HepG2 (cell line): ENCODE results near the gene CDC14B. TPM values are rescaled to one million over a fixed set of nuclear protein-coding genes. Genes with fewer than 3 reads are reported as not detected.
A peak's percentile ranks its signal among the peaks of the same experiment; 100 is the strongest.

ENCODE experiments used
- CEBPB ChIP-seq: IDR thresholded peaks from 2 replicates; pipeline ENCODE4 v1.6.1; 2011; ENCODE audit warnings: low read depth, low read length, improper control_type of control experiment, borderline replicate concordance
- CHD2 ChIP-seq: IDR thresholded peaks from 2 replicates; pipeline ENCODE4 v1.6.1; 2011; ENCODE audit warnings: low read depth, low read length, improper control_type of control experiment
- ELF1 ChIP-seq: sonication (generic); formaldehyde crosslinking; IDR thresholded peaks from 2 replicates; pipeline ENCODE4 v1.4.0; 2020; ENCODE audit warnings: missing genetic modification reagents
- GABPA ChIP-seq, 2 experiments: IDR thresholded peaks; 2 replicates each; pipeline ENCODE4 v1.6.1; 2011 to 2016; ENCODE audit warnings: low read depth in 2 of 2, low read length in 1 of 2, missing biosample characterization in 1 of 2, missing genetic modification characterization in 1 of 2
- GATA4 ChIP-seq: sonication (generic); IDR thresholded peaks from 2 replicates; pipeline ENCODE4 v1.6.1; 2016; ENCODE audit warnings: antibody characterized with exemption, low read depth, borderline replicate concordance
- HNF1B ChIP-seq: sonication (generic); formaldehyde crosslinking; IDR thresholded peaks from 2 replicates; pipeline ENCODE4 v1.5.1; 2020; ENCODE audit warnings: mild to moderate bottlenecking, moderate library complexity, missing genetic modification reagents
- HNF4G ChIP-seq, 2 experiments: sonication (generic) in 1 of 2; formaldehyde crosslinking in 1 of 2; IDR thresholded peaks; 2 replicates each; pipeline versions ENCODE4 v1.4.0 to v1.6.1; 2011 to 2020; ENCODE audit warnings: borderline replicate concordance in 2 of 2, low read depth in 2 of 2, mild to moderate bottlenecking in 2 of 2, low read length in 1 of 2, missing genetic modification reagents in 1 of 2, moderate library complexity in 1 of 2
- KDM6A ChIP-seq: IDR thresholded peaks from 2 replicates; pipeline ENCODE4 v1.6.1; 2016; ENCODE audit warnings: low read depth
- KLF13 ChIP-seq: sonication (generic); formaldehyde crosslinking; IDR thresholded peaks from 2 replicates; pipeline ENCODE4 v1.4.0; 2020; ENCODE audit warnings: mild to moderate bottlenecking, missing genetic modification reagents
- NAIF1 ChIP-seq: sonication (generic); formaldehyde crosslinking; IDR thresholded peaks from 2 replicates; pipeline ENCODE4 v1.5.0; 2020; ENCODE audit warnings: mild to moderate bottlenecking, missing genetic modification reagents, borderline replicate concordance
- NCOA1 ChIP-seq: sonication (generic); formaldehyde crosslinking; IDR thresholded peaks from 2 replicates; pipeline ENCODE4 v1.9.0; 2021; ENCODE audit warnings: missing genetic modification reagents
- NFIB ChIP-seq: sonication (generic); formaldehyde crosslinking; IDR thresholded peaks from 2 replicates; pipeline ENCODE4 v1.9.0; 2021; ENCODE audit warnings: missing genetic modification reagents, mild to moderate bottlenecking, borderline replicate concordance
- PAX8 ChIP-seq: sonication (generic); formaldehyde crosslinking; IDR thresholded peaks from 2 replicates; pipeline ENCODE4 v1.8.0; 2022; ENCODE audit warnings: mild to moderate bottlenecking, missing genetic modification reagents, borderline replicate concordance
- SMARCE1 ChIP-seq: fragments of 450-650 bp; IDR thresholded peaks from 2 replicates; pipeline ENCODE4 v1.6.1; 2017; ENCODE audit warnings: borderline replicate concordance
- TAF1 ChIP-seq: sonication (generic); formaldehyde crosslinking; IDR thresholded peaks from 2 replicates; pipeline ENCODE4 v1.4.0; 2020; ENCODE audit warnings: missing genetic modification reagents
- THYN1 ChIP-seq: sonication (generic); formaldehyde crosslinking; IDR thresholded peaks from 2 replicates; pipeline ENCODE4 v1.8.1; 2023; ENCODE audit warnings: low read depth, mild to moderate bottlenecking, moderate library complexity, missing genetic modification reagents, borderline replicate concordance
- ZNF12 ChIP-seq: sonication (generic); formaldehyde crosslinking; IDR thresholded peaks from 2 replicates; pipeline ENCODE4 v1.5.0; 2020; ENCODE audit warnings: missing genetic modification reagents
- ZNF484 ChIP-seq: sonication (generic); formaldehyde crosslinking; IDR thresholded peaks from 2 replicates; pipeline ENCODE4 v1.5.1; 2020; ENCODE audit warnings: mild to moderate bottlenecking, low read depth, missing genetic modification reagents, borderline replicate concordance
- ZNF530 ChIP-seq: sonication (generic); formaldehyde crosslinking; IDR thresholded peaks from 2 replicates; pipeline ENCODE4 v1.5.0; 2020; ENCODE audit warnings: low read depth, mild to moderate bottlenecking, missing genetic modification reagents
- ZNF543 ChIP-seq: sonication (generic); formaldehyde crosslinking; IDR thresholded peaks from 2 replicates; pipeline ENCODE4 v1.4.0; 2020; ENCODE audit warnings: mild to moderate bottlenecking, missing genetic modification reagents
- ZNF768 ChIP-seq: sonication (generic); formaldehyde crosslinking; IDR thresholded peaks from 2 replicates; pipeline ENCODE4 v1.4.0; 2020; ENCODE audit warnings: missing genetic modification reagents
- ZNF792 ChIP-seq: IDR thresholded peaks from 2 replicates; pipeline ENCODE4 v1.6.1; 2016
- polyA plus RNA-seq, 8 experiments: library from polyadenylated mRNA; depleted of rRNA in 3 of 8; stranded (reverse) in 7 of 8; unstranded in 1 of 8; fragments of >200 nt; fragmentation: Illumina TruSeq in 4 of 8; extraction: Trizol in 4 of 8; gene quantifications; 2 replicates each; pipeline versions ENCODE4 v1.2.1 to v1.2.3, GENCODE V29; 2011 to 2016; ENCODE audit warnings: low read depth in 4 of 8, missing spikeins in 1 of 8, mixed read lengths in 1 of 8; ENCODE audit not compliant: insufficient read depth in 1 of 8
- total RNA-seq, 5 experiments: library from RNA; depleted of rRNA; stranded (reverse); fragments of >200 nt; fragmentation: Illumina TruSeq; extraction: Trizol; gene quantifications; 2 replicates each; pipeline ENCODE4 v1.2.3, GENCODE V29; 2016; ENCODE audit warnings: low read depth in 1 of 5
- TF ChIP-seq, protein P1 (sequence below): IDR thresholded peaks from 2 replicates; pipeline ENCODE4 v1.6.1; 2016
- TF ChIP-seq, protein P2 (sequence below): IDR thresholded peaks from 2 replicates; pipeline ENCODE4 v1.6.1; 2018; ENCODE audit warnings: missing genetic modification reagents, mild to moderate bottlenecking, missing compliant biosample characterization
- TF ChIP-seq, protein P3 (sequence below): fragments of 450-650 bp; IDR thresholded peaks from 2 replicates; pipeline ENCODE4 v1.6.1; 2017; ENCODE audit warnings: mild to moderate bottlenecking

CDC14B gene
- total and polyA plus RNA-seq, 2 of the 13 experiments (the other 11 are each of a cell fraction or from before 2014, with no cell fraction given), result 25.8 to 33.3 TPM

- TF ChIP-seq HNF4G (IDR thresholded peaks at IDR 0.05; ENCODE audit: borderline replicate concordance, low read depth, low read length) (no peak), HNF4G (CRISPR knock-in tag; IDR thresholded peaks at IDR 0.05; ENCODE audit: borderline replicate concordance, low read depth) (no peak), HNF1B (CRISPR knock-in tag) (no peak), NCOA1 (CRISPR knock-in tag) (no peak), NFIB (CRISPR knock-in tag) (no peak), GABPA (IDR thresholded peaks at IDR 0.05; ENCODE audit: low read depth, low read length) (no peak), GABPA (CRISPR knock-in tag; IDR thresholded peaks at IDR 0.05; ENCODE audit: low read depth) (no peak), ELF1 (CRISPR knock-in tag) (no peak), THYN1 (CRISPR knock-in tag) (no peak), ZNF12 (no peak), TAF1 (CRISPR knock-in tag) (no peak), GATA4 (no peak), ZNF484 (no peak), PAX8 (CRISPR knock-in tag) (peak; percentile 27; the same call in 1 of the 2 replicates), KLF13 (0 out of 2 replicates have a peak, but pooled peaks have one; percentile 41), CHD2 (no peak), ZNF768 (CRISPR knock-in tag) (no peak; the same call in 1 of the 2 replicates), CEBPB (no peak), SMARCE1 (no peak), ZNF530 (CRISPR knock-in tag) (no peak), NAIF1 (CRISPR knock-in tag) (no peak), KDM6A (CRISPR knock-in tag) (no peak), ZNF543 (no peak), ZNF792 (CRISPR knock-in tag) (no peak)
- TF ChIP-seq, protein P1, sequence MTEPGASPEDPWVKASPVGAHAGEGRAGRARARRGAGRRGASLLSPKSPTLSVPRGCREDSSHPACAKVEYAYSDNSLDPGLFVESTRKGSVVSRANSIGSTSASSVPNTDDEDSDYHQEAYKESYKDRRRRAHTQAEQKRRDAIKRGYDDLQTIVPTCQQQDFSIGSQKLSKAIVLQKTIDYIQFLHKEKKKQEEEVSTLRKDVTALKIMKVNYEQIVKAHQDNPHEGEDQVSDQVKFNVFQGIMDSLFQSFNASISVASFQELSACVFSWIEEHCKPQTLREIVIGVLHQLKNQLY (CRISPR knock-in tag), result no peak
- TF ChIP-seq, protein P2, sequence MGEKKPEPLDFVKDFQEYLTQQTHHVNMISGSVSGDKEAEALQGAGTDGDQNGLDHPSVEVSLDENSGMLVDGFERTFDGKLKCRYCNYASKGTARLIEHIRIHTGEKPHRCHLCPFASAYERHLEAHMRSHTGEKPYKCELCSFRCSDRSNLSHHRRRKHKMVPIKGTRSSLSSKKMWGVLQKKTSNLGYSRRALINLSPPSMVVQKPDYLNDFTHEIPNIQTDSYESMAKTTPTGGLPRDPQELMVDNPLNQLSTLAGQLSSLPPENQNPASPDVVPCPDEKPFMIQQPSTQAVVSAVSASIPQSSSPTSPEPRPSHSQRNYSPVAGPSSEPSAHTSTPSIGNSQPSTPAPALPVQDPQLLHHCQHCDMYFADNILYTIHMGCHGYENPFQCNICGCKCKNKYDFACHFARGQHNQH (CRISPR knock-in tag), result no peak
- TF ChIP-seq, protein P3, sequence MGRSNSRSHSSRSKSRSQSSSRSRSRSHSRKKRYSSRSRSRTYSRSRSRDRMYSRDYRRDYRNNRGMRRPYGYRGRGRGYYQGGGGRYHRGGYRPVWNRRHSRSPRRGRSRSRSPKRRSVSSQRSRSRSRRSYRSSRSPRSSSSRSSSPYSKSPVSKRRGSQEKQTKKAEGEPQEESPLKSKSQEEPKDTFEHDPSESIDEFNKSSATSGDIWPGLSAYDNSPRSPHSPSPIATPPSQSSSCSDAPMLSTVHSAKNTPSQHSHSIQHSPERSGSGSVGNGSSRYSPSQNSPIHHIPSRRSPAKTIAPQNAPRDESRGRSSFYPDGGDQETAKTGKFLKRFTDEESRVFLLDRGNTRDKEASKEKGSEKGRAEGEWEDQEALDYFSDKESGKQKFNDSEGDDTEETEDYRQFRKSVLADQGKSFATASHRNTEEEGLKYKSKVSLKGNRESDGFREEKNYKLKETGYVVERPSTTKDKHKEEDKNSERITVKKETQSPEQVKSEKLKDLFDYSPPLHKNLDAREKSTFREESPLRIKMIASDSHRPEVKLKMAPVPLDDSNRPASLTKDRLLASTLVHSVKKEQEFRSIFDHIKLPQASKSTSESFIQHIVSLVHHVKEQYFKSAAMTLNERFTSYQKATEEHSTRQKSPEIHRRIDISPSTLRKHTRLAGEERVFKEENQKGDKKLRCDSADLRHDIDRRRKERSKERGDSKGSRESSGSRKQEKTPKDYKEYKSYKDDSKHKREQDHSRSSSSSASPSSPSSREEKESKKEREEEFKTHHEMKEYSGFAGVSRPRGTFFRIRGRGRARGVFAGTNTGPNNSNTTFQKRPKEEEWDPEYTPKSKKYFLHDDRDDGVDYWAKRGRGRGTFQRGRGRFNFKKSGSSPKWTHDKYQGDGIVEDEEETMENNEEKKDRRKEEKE, result no peak
These were observed 35.0 kb upstream of the CDC14B start (continued) for GRCh38 chr9:96654450-96655197.
